Epithelial cell of proximal tubule (primary cell): ENCODE data around the gene G2E3. TPM values are rescaled to one million over a fixed set of nuclear protein-coding genes. Genes with fewer than 3 reads are reported as not detected.

Source experiments
- DNase-seq: peaks from one replicate; pipeline ENCODE4 v3.0.0-alpha.2; 2011; ENCODE audit warnings: low read depth
- H3K4me3 ChIP-seq: 2 replicates; pipeline ENCODE4 v1.5.1; 2011; ENCODE audit warnings: low read depth, mild to moderate bottlenecking, low read length
- CTCF ChIP-seq: conservative IDR thresholded peaks from 2 replicates; pipeline ENCODE4 v1.5.1; 2012; ENCODE audit warnings: low read depth, mild to moderate bottlenecking, low read length
- total RNA-seq: library from RNA; depleted of rRNA; stranded (reverse); fragments of >200 nt; gene quantifications from 2 replicates; pipeline ENCODE4 v1.2.3, GENCODE V29; 2015

The G2E3 gene
- total RNA-seq, 1 donor from 2014 or later = 20.0 TPM

GRCh38 chr14:30521899-30522736, 36.8 kb upstream of the G2E3 start:
- TF ChIP-seq CTCF = peak; percentile 73
- peak; percentile 10 for DNase-seq
- no peak overlapping the region for H3K4me3 ChIP-seq

- no peak for DNase-seq
- TF ChIP-seq CTCF = no peak
- no peak overlapping the region for H3K4me3 ChIP-seq
Measured at GRCh38 chr14:30525833-30526232, 33.1 kb upstream of the G2E3 start.

GRCh38 chr14:30527196-30527595, 31.8 kb upstream of the G2E3 start:
- no peak for DNase-seq
- TF ChIP-seq CTCF = no peak

GRCh38 chr14:30528119-30528518, 30.8 kb upstream of the G2E3 start:
- no peak for DNase-seq
- no peak for TF ChIP-seq CTCF
- H3K4me3 ChIP-seq = no peak overlapping the region

More at GRCh38 chr14:30527196-30527595, 31.8 kb upstream of the G2E3 start:
- no peak overlapping the region for H3K4me3 ChIP-seq

GRCh38 chr14:30528778-30529642, 29.9 kb upstream of the G2E3 start:
- no peak for DNase-seq
- H3K4me3 ChIP-seq = no peak overlapping the region
- no peak for TF ChIP-seq CTCF

GRCh38 chr14:30532264-30532663, 26.7 kb upstream of the G2E3 start:
- no peak overlapping the region for H3K4me3 ChIP-seq
- no peak for DNase-seq
- no peak for TF ChIP-seq CTCF
